ENCODE data around the gene CLIP1. TPM values are rescaled to one million over a fixed set of nuclear protein-coding genes. Genes with fewer than 3 reads are reported as not detected.

CLIP1 gene
- total and polyA plus RNA-seq, 8 donors = 16.0 to 133 (median 75.9) TPM

- H3K4me1 ChIP-seq = no peaks in the 10 kb centered on the region
- no peak overlapping the region for H3K27ac ChIP-seq
- no peak for DNase-seq
- H3K4me3 ChIP-seq = no peak overlapping the region
- H3K9me3 ChIP-seq = no peaks in the 10 kb centered on the region
- H3K36me3 ChIP-seq = peaks cover 36 to 80% (median 67%) of the 10 kb centered on the region in 4 donors
- H3K27me3 ChIP-seq = no peaks in the 10 kb centered on the region
- intact Hi-C loops (cut with DNase I; ENCODE audit: low total_unique reads) = no loop called here
- WGBS, 5 donors = 94 to 98% (median 95%) methylated on average over 8 of the region's 8 CpGs
- TF ChIP-seq CTCF (IDR thresholded peaks at IDR 0.05) = no peak
- TF ChIP-seq POLR2A (IDR thresholded peaks at IDR 0.05) = no peak
- no peak for TF ChIP-seq POLR2AphosphoS5 (IDR thresholded peaks at IDR 0.05)
These were observed 171.9 kb downstream of the CLIP1 start for GRCh38 chr12:122250536-122250935.

GRCh38 chr12:122250047-122250446 lies 172.4 kb downstream of the CLIP1 start:
- Histone ChIP-seq H3K4me1 (no peaks in the 10 kb centered on the region), H3K27ac (no peak overlapping the region), H3K36me3 (peaks cover 35 to 79% (median 66%) of the 10 kb centered on the region in 4 donors), H3K9me3 (no peaks in the 10 kb centered on the region), H3K27me3 (no peaks in the 10 kb centered on the region), H3K4me3 (no peak overlapping the region)
- TF ChIP-seq POLR2AphosphoS5 (IDR thresholded peaks at IDR 0.05) (no peak), CTCF (IDR thresholded peaks at IDR 0.05) (no peak), POLR2A (IDR thresholded peaks at IDR 0.05) (no peak), EP300 (IDR thresholded peaks at IDR 0.05) (no peak)
- 93 to 96% (median 95%) methylated on average over 6 of the region's 6 CpGs for WGBS, 5 donors
- DNase-seq = no peak
- intact Hi-C loops (cut with DNase I; ENCODE audit: low total_unique reads) = no loop called here

- Histone ChIP-seq H3K4me1 (no peaks in the 10 kb centered on the region), H3K36me3 (peaks cover 21 to 87% (median 79%) of the 10 kb centered on the region in 4 donors), H3K27me3 (no peaks in the 10 kb centered on the region), H3K4me3 (no peak overlapping the region), H3K27ac (peak overlapping the region in 1 of 5 donors; percentile 2), H3K9me3 (no peaks in the 10 kb centered on the region)
- 90 to 100% (median 98%) methylated on average over 1 of the region's 1 CpG for WGBS, 5 donors
- intact Hi-C loops (cut with DNase I; ENCODE audit: low total_unique reads) = no loop called here
- no peak for DNase-seq
- TF ChIP-seq EP300 (IDR thresholded peaks at IDR 0.05) = no peak
- TF ChIP-seq CTCF (IDR thresholded peaks at IDR 0.05) = no peak
- TF ChIP-seq POLR2A (IDR thresholded peaks at IDR 0.05) = no peak
- TF ChIP-seq POLR2AphosphoS5 (IDR thresholded peaks at IDR 0.05) = no peak
These were observed 176.9 kb downstream of the CLIP1 start for GRCh38 chr12:122245553-122245952.

GRCh38 chr12:122244565-122245371 lies 177.7 kb downstream of the CLIP1 start:
- TF ChIP-seq EP300 (IDR thresholded peaks at IDR 0.05) = no peak
- TF ChIP-seq CTCF (IDR thresholded peaks at IDR 0.05) = no peak
- TF ChIP-seq POLR2AphosphoS5 (IDR thresholded peaks at IDR 0.05) = no peak
- no peak for TF ChIP-seq POLR2A (IDR thresholded peaks at IDR 0.05)
- no peaks in the 10 kb centered on the region for H3K9me3 ChIP-seq
- no peak overlapping the region for H3K4me3 ChIP-seq
- peak overlapping the region in 2 of 5 donors; percentile 2 to 14 for H3K27ac ChIP-seq
- intact Hi-C loops (cut with DNase I; ENCODE audit: low total_unique reads) = no loop called here
- WGBS, 5 donors = 71 to 85% (median 76%) methylated on average over 11 of the region's 11 CpGs
- H3K27me3 ChIP-seq = no peaks in the 10 kb centered on the region
- peaks cover 18 to 87% (median 79%) of the 10 kb centered on the region in 4 donors for H3K36me3 ChIP-seq
- no peak for DNase-seq
- H3K4me1 ChIP-seq = no peaks in the 10 kb centered on the region
